ENCODE measurements around the gene ISL1. TPM values are rescaled to one million over a fixed set of nuclear protein-coding genes. Genes with fewer than 3 reads are reported as not detected.

Gene ISL1
- total RNA-seq, 1 experiment from 2014 or later: 1.3 TPM

DNA sequence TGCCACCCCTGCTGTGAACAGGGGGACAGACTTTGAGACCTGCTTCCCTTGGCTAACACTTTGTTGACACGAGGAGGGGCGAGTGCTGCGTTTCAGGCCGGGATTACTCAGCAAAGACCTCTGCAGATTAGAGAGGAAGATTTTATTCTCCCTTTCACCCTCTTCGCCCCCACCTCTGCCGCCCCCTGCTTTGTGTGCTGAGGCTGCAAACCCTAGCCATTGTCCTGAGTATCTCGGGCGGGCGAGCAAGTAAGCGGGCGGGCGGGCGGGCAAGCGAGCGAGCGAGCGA, 6.0 kb downstream of the ISL1 start:
- BruUV-seq (replicated peaks): no TSS peak
- no peaks in the 10 kb centered on the region for H3K9me2 ChIP-seq (ENCODE audit: insufficient read depth)
- H3K4me1 ChIP-seq (ENCODE audit: control insufficient read depth in 1 of 2, insufficient read depth in 2 of 2, low read length in 2 of 2): no peaks in the 10 kb centered on the region
- H2AFZ ChIP-seq (ENCODE audit: low read depth, low read length, poor library complexity, severe bottlenecking): no peak overlapping the region
- ChIA-PET RAD21 (ENCODE audit: low non-redundant PET in 1 of 2, low total read pairs in 2 of 2, uncharacterized antibody in 2 of 2, unreplicated experiment in 2 of 2) (no interaction called here), POLR2A (no interaction called here), CTCF (no interaction called here)
- no peak for TF ChIP-seq POLR2AphosphoS5 (IDR thresholded peaks at IDR 0.05; ENCODE audit: low read depth, low read length)
- TF ChIP-seq ELF1 (IDR thresholded peaks at IDR 0.05; ENCODE audit: borderline replicate concordance, low read depth): no peak
- no peak for TF ChIP-seq ZBTB33 (IDR thresholded peaks at IDR 0.05; ENCODE audit: extremely low read depth, insufficient replicate concordance, low read length)
- no peak for TF ChIP-seq CTCF (IDR thresholded peaks at IDR 0.05 in 2 of 3, conservative IDR thresholded peaks at IDR 0.05 in 1 of 3; ENCODE audit: borderline replicate concordance in 1 of 3, insufficient read depth in 1 of 3, low read depth in 2 of 3, low read length in 2 of 3)
- TF ChIP-seq EZH2phosphoT487 (IDR thresholded peaks at IDR 0.05; ENCODE audit: borderline replicate concordance): no peak
- TF ChIP-seq TCF7L2 (IDR thresholded peaks at IDR 0.05; ENCODE audit: borderline replicate concordance, extremely low read depth, insufficient read depth, insufficient read length): no peak
- no peak for TF ChIP-seq YY1 (IDR thresholded peaks at IDR 0.05; ENCODE audit: extremely low read depth, insufficient replicate concordance, low read depth, low read length)
- TF ChIP-seq CBX3 (IDR thresholded peaks at IDR 0.05; ENCODE audit: low read depth): no peak
- TF ChIP-seq RAD21 (IDR thresholded peaks at IDR 0.05; ENCODE audit: low read depth): no peak
- H3K36me3 ChIP-seq (ENCODE audit: control insufficient read depth in 1 of 2, insufficient read depth in 2 of 2, low read length in 2 of 2): no peaks in the 10 kb centered on the region
- no peak overlapping the region for H3K27ac ChIP-seq (ENCODE audit: low read depth, low read length)
- no peak overlapping the region for H3K4me3 ChIP-seq (replicated peaks in 1 of 2; ENCODE audit: low read depth in 1 of 2, low read length in 2 of 2)
- no peak for ATAC-seq
- DNase-seq (ENCODE audit: low read depth, low spot score): no peak
- no peak overlapping the region for H3K4me2 ChIP-seq (ENCODE audit: low read length)
- no peaks in the 10 kb centered on the region for H3K27me3 ChIP-seq (ENCODE audit: insufficient read depth, low read length)
- H4K20me1 ChIP-seq (ENCODE audit: insufficient read depth): no peaks in the 10 kb centered on the region; the same call in 1 of the 2 replicates
- intact Hi-C loops (cut with micrococcal nuclease): no loop called here
- no peak overlapping the region for H3K9ac ChIP-seq (ENCODE audit: low read length)
- no peaks in the 10 kb centered on the region for H3K79me2 ChIP-seq (ENCODE audit: insufficient read depth, low read length)
- no peaks in the 10 kb centered on the region for H3K9me3 ChIP-seq (ENCODE audit: control insufficient read depth in 1 of 2, insufficient read depth in 1 of 2, low read depth in 1 of 2, low read length in 2 of 2)

Measured in HCT116 (cell line).